Sigmoid colon (tissue), 4 donors: ENCODE measurements around the gene PLK3.

Experiments
- EP300 ChIP-seq, 4 donors: sonication (generic); formaldehyde crosslinking; IDR thresholded peaks; one replicate each; pipeline ENCODE4 v1.6.1; 2017; ENCODE audit warnings: antibody characterized with exemption in 4 of 4
- POLR2A ChIP-seq, 2 donors: fragments of 450-650 bp; IDR thresholded peaks; one replicate each; pipeline ENCODE4 v1.6.1; 2016; ENCODE audit warnings: antibody characterized with exemption in 2 of 2, mild to moderate bottlenecking in 2 of 2, moderate library complexity in 2 of 2
- TF ChIP-seq, protein P1 (sequence below), 4 experiments: fragments of 450-650 bp in 3 of 4; fragments of 200-600 bp in 1 of 4; IDR thresholded peaks; one replicate each; pipeline ENCODE4 v1.5.1; 2016 to 2019; ENCODE audit warnings: antibody characterized with exemption in 4 of 4, mild to moderate bottlenecking in 3 of 4, moderate library complexity in 2 of 4

GRCh38 chr1:44827197-44828002, 27.2 kb downstream of the PLK3 start:
- TF ChIP-seq, protein P1, sequence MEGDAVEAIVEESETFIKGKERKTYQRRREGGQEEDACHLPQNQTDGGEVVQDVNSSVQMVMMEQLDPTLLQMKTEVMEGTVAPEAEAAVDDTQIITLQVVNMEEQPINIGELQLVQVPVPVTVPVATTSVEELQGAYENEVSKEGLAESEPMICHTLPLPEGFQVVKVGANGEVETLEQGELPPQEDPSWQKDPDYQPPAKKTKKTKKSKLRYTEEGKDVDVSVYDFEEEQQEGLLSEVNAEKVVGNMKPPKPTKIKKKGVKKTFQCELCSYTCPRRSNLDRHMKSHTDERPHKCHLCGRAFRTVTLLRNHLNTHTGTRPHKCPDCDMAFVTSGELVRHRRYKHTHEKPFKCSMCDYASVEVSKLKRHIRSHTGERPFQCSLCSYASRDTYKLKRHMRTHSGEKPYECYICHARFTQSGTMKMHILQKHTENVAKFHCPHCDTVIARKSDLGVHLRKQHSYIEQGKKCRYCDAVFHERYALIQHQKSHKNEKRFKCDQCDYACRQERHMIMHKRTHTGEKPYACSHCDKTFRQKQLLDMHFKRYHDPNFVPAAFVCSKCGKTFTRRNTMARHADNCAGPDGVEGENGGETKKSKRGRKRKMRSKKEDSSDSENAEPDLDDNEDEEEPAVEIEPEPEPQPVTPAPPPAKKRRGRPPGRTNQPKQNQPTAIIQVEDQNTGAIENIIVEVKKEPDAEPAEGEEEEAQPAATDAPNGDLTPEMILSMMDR (IDR thresholded peaks at IDR 0.05) = no peak
- TF ChIP-seq POLR2A (IDR thresholded peaks at IDR 0.05) = no peak
- no peak for TF ChIP-seq EP300 (IDR thresholded peaks at IDR 0.05)
